ENCODE measurements around the gene DEPDC4.
"Not testable (repeated sequence)": the region's sequence is repeated elsewhere in the genome, so short reads cannot be mapped to it uniquely, and the experiment has no call there.

DEPDC4 gene

DNA sequence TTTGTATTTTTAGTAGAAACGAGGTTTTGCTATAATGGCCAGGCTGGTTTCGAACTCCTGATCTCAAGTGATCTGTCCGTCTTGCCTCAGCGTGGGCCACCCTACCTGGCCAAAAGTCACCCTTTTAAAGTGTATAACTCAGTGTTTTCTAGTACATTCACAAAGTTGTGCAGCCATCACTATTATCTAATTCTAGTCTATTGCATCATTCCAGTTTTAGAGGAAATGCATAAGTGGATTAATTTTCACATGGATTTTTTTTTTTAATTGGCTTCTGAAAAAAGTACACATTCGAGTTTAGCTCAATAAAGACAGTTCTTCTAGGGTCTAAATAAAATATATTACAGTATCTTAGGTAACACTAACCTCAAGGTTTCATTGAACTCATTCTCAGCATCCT is 3.7 kb downstream of the DEPDC4 start:
- no peak for DNase-seq (ENCODE audit: low read depth)

DNA sequence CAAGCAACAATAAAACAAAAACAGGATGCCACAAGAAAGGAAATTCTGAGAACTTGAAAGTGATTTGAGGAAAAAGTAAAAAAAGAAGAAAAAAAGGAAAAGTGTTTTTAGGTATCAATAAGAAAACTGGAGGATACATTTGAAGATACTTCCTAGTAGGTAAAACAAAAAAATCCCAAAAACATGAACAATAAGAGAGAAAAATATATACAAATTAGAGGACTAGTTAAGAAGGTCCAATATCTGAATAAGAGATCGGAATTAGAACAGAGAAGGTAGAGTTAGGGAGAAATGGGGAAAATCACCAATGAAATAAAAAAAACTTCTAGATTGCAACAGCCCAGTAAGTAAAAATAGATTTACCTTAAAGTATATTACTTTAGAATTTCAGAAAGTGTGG is 8.8 kb downstream of the DEPDC4 start:
- no peak for DNase-seq (ENCODE audit: low read depth)

DNA sequence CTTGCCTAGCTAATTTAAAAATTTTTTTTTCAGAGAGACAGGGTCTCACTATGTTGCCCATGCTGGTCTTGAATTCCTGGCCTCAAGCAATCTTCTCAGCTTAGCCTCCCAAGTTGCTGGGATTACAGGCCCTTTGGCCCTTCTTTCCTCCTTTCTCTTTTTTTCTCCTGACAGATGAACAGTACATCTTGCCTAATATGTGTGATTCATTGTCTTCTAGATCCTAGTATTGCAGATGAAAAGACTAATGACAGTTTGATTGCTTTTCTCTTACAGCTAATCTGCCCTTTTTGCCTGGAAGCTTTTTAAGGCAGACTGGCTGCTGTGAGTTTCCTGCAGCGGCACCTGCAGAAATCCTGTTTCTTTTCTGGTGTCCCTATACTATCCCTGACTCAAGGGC is 12.0 kb downstream of the DEPDC4 start:
- DNase-seq (ENCODE audit: low read depth): no peak

DNA sequence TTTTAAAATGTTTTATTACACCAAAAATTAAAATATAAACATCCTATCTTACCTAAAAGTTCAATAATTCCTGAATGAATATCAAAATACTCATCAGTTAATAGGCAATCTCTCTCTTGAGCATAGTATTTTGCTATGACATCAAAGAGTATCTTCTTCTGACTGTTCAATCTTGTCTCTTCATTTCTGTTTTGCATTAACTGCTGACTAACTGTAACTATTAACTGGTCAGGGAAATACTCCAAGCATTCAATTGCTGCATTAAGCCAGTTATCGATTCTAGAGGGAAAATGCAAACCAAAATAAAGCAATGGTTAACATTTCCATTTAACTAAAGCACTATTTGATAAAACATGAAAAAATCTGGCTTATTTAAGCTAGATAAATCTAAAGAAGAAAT is 13.4 kb downstream of the DEPDC4 start:
- no peak for DNase-seq (ENCODE audit: low read depth)

DNA sequence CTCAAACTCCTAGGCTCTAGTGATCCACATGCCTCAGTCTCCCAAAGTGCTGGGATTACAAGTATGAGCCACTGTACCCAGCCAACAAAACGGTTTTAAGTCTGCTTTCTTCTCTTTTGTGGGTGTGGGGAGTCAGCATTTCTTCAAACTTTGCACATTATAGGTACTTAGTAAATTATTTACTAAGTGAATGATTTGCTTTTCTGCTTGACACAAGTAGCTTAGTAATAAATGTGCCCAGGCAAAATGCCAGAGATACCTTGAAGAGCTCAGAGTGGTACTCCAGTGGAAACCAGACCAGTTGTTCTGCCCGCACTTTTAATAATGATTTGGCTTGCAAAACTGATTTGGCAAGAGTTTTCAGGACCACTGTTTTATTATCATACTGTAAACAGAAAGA is 15.0 kb downstream of the DEPDC4 start:
- no peak for DNase-seq (ENCODE audit: low read depth)

- no peak for DNase-seq (ENCODE audit: low read depth)
Observed at GRCh38 chr12:100249941-100250340, 16.9 kb downstream of the DEPDC4 start.

GRCh38 chr12:100248886-100249285 is 18.0 kb downstream of the DEPDC4 start:
- DNase-seq (ENCODE audit: low read depth): no peak

GRCh38 chr12:100247765-100248164 is 19.1 kb downstream of the DEPDC4 start:
- no peak for DNase-seq (ENCODE audit: low read depth)

GRCh38 chr12:100243137-100243536 is 23.7 kb downstream of the DEPDC4 start:
- DNase-seq (ENCODE audit: low read depth): no peak

GRCh38 chr12:100239589-100239988 is 27.3 kb downstream of the DEPDC4 start:
- no peak for DNase-seq (ENCODE audit: low read depth)

DNA sequence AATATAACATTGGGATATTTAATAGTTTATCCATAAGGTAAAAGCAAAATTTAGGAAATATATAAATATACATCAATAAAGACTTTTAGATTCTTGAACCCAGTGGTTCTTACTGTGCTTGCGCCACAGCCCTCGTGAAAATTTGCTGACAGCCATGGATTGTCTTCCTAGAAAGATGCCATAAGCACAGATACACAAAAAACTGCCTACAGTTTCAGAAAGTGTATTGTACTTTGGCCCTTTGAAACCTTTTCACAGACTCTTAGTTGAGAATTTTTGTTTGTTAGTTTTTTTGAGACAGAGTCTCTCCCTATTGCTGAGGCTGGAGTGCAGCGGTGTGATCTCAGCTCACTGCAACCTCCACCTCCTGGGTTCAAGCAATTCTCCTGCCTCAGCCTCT is 28.1 kb downstream of the DEPDC4 start:
- DNase-seq (ENCODE audit: low read depth): no peak

- DNase-seq (ENCODE audit: low read depth): peak; percentile 60
Observed at GRCh38 chr12:100234591-100235304, 32.1 kb downstream of the DEPDC4 start.

DNA sequence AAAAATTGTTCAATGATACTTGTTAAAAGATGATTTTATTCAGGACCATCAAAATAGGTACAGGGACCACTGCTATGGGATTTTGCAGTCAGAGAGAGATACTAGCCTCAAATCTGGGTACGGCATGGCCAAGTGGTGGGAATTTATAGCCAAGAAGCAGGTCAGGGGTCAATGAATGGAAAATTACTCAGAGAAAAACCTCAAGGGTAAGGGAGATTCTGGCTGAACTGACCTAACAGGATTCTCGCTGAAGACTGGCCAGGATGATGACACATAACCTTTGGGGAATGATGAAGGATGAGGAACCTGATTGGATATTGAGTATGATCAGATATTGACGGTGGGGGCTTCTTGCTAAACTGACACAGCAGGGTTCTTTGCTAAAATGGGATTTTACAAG is 32.7 kb downstream of the DEPDC4 start:
- DNase-seq (ENCODE audit: low read depth): peak; percentile 61

DNA sequence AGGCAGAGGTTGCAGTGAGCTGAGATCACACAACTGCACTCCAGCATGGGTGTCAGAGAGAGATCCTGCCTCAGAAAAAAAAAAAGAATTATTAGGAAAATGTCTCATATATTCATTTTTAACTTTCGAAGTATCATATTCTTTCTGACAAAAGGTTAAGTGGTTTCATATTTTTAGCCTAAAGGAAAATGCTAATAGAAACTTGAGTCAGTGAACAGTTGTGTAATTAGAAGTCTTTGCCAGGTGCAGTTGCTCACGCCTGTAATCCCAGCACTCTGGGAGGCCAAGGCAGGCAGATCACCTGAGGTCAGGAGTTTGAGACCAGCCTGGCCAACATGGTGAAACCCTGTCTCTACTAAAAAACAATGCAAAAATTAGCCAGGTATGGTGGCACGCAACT is 35.0 kb downstream of the DEPDC4 start:
- DNase-seq (ENCODE audit: low read depth): peak; percentile 61

- DNase-seq (ENCODE audit: low read depth): peak; percentile 46
Observed at GRCh38 chr12:100229876-100230275, 37.0 kb downstream of the DEPDC4 start.

DNA sequence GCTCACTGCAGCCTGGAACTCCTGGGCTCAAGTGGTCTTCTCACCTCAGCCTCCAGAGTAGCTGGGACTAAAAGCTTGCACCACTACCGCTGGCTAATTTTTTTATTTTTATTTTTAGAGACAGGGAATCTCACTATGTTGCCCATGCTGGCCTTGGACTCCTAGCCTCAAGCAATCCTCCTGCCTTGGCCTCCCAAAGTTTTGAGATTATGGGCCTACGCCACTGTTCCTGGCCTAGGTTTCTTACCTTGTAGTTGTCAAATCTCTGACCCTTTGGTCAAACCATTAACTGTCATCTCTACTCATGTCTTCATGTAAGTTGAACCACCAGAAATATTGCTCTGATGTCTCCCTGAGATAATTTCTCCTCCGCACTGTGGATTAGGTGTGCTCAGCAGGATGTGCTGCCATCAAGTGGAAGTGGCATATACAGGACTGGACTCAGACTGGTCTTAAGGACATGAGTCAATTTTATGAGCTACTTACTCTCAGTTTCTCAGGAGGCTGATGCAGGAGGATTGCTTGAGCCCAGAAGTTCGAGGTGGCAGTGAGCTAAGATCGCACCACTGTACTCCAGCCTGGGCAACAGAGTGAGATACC is 37.7 kb downstream of the DEPDC4 start:
- peak; percentile 14 for DNase-seq (ENCODE audit: low read depth)

- no peak for DNase-seq (ENCODE audit: low read depth)
Observed at GRCh38 chr12:100225491-100225890, 41.4 kb downstream of the DEPDC4 start.

GRCh38 chr12:100222173-100222572 is 44.7 kb downstream of the DEPDC4 start:
- DNase-seq (ENCODE audit: low read depth): not testable (repeated sequence)

- no peak for DNase-seq (ENCODE audit: low read depth)
Observed at GRCh38 chr12:100221523-100221922, 45.4 kb downstream of the DEPDC4 start.

GRCh38 chr12:100219328-100220109 is 47.4 kb downstream of the DEPDC4 start:
- no peak for DNase-seq (ENCODE audit: low read depth)

- DNase-seq (ENCODE audit: low read depth): no peak
Observed at GRCh38 chr12:100216337-100216736, 50.5 kb downstream of the DEPDC4 start.

- DNase-seq (ENCODE audit: low read depth): peak; percentile 10
Observed at GRCh38 chr12:100215209-100215608, 51.7 kb downstream of the DEPDC4 start.

DNA sequence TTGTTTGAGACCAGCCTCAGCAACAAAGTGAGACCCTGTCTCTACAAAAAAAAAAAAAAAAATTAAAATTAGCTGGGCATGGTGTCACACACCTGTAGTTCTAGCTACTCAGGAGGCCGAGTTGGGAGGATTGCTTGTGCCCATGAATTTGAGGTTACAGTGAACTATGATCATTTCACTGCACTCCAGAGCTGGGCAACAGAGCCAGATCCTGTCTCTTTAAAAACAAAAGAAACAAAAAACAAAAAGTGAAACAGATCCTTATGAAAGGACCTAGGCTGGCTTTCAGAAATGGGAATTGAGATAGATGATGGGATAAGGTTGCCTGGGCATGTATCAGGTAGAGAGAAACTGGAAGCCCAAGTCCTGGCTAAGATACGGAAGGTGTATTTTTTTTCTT is 52.4 kb downstream of the DEPDC4 start:
- DNase-seq (ENCODE audit: low read depth): no peak
